Retinal pigment epithelial cell (primary cell): ENCODE data around the gene GHR.

Experiments used
- DNase-seq: peaks from one replicate; pipeline ENCODE4 v3.0.0-alpha.2; 2010; ENCODE audit warnings: low read depth
- H3K4me3 ChIP-seq: 2 replicates; pipeline ENCODE4 v1.5.1; 2011; ENCODE audit warnings: mild to moderate bottlenecking, low read length, control low read depth, moderate library complexity
- TF ChIP-seq, protein P1 (sequence below): conservative IDR thresholded peaks from 2 replicates; pipeline ENCODE4 v1.5.1; 2011; ENCODE audit warnings: low read depth, low read length, control low read depth, inconsistent platforms

Gene GHR

DNA sequence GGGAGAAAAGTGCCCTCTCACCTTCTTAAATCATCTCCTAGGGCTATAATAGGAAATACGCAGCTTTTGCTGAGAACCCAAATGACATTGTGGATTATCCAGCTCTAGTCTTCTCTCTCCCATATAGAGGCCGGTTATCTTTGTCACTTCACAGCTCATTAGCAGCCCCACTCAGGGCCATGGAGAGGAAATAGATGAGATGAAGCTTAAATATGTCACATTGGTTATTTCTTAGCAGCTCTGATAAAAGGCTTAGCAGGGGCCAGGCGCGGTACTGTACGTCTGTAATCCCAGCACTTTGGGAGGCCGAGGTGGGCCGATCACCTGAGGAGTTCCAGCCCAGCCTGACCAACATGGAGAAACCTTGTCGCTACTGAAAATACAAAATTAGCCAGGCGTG, 90.0 kb downstream of the GHR start:
- DNase-seq = no peak
- no peak overlapping the region for H3K4me3 ChIP-seq
- TF ChIP-seq, protein P1, sequence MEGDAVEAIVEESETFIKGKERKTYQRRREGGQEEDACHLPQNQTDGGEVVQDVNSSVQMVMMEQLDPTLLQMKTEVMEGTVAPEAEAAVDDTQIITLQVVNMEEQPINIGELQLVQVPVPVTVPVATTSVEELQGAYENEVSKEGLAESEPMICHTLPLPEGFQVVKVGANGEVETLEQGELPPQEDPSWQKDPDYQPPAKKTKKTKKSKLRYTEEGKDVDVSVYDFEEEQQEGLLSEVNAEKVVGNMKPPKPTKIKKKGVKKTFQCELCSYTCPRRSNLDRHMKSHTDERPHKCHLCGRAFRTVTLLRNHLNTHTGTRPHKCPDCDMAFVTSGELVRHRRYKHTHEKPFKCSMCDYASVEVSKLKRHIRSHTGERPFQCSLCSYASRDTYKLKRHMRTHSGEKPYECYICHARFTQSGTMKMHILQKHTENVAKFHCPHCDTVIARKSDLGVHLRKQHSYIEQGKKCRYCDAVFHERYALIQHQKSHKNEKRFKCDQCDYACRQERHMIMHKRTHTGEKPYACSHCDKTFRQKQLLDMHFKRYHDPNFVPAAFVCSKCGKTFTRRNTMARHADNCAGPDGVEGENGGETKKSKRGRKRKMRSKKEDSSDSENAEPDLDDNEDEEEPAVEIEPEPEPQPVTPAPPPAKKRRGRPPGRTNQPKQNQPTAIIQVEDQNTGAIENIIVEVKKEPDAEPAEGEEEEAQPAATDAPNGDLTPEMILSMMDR = no peak

DNA sequence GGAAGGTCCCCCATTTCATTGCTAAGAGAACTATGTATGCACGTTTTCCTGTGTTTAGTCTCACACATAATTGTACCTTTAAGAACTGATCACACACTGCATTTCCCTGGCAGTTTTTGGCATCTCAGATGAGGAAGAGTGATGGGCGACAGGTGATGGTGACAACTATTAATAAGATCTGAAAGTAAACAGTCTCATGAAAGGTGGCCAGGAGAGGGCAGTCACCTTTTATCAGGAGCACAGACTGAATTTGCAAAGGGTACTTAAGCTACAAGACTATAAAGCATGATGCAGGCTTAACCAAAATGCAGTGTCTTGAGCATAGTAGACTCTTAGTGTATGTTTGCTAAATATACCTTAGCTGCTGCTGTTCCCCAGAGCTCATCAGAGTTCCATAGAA, 91.5 kb downstream of the GHR start:
- no peak for DNase-seq
- TF ChIP-seq, protein P1 = peak; percentile 24

DNA sequence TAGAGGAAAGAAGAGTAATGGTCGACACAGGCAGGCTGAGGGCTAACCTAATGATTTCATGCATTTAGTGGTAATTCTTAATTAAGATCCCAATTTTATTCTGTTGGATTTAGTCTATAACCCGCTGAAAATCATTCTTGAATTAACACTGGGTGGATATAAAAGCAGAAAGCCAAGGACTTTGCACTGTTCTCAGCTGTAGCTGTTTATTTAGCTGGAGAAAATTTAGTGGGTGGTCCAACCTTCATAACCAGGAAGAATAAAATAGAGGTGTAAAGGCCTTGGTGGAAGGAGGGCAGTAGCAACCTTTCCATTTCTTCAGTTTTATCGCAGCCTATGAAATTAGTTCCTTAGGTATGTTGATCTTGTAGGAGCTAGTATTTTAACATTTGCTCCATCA, 92.3 kb downstream of the GHR start:
- TF ChIP-seq, protein P1 = no peak
- H3K4me3 ChIP-seq = no peak overlapping the region
- DNase-seq = no peak

More for the DNA sequence above, 91.5 kb downstream of the GHR start:
- H3K4me3 ChIP-seq = no peak overlapping the region

DNA sequence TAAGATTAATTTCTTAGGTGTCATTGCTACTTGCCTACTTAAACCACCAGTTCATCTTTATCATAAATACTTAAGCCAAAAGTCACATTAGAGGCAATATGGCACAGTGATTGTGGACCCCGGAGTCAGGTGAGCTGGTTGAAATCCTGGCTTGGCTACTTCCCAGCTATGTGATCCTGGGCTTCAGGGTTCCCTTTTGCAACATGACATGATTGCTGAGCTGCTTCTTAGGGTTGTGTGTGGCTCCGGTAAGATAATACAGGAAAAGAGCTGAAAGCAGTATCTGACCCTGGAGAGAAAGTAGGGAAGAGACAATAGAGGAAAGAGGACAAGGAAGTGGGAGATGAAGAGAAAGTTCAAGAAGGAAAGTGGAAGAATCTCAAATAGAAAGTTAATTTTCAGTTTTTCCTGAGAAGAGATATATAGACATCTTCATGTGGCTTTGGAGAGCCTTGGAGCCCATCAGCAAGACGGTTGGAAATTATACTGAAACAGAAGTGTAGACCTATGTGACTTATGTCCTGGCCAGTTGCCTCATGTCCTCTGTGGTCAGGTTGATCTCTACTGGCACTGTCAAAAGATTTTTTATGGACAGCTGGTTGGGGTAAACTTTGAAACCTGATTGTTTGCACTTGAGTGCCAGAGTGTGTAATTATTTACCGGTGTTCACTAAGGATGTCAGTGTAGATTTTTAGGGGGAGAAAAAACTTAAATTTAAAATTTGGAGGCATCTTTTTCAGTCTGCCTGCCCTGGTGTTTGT, 93.2 kb downstream of the GHR start:
- H3K4me3 ChIP-seq = no peak overlapping the region
- DNase-seq = no peak
- TF ChIP-seq, protein P1 = no peak

DNA sequence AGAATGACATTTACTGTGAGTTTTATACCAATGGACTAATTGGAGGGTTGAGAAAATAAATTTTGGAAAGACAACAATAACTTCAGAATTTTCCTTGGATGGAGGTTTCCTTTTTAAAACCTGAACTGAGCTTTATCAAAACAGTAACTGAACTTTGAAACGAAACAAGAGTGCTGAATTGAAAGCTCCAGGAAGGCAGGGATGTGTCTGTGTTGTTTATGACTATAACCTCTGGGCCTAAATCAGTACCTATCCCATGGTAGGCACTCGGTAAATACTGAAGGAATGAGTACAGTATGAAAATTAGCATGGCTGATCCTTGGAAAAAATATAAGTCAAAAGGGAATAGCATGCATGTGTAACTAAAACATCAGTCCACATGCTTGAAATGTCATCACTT, 93.9 kb downstream of the GHR start:
- H3K4me3 ChIP-seq = no peak overlapping the region
- TF ChIP-seq, protein P1 = no peak
- DNase-seq = no peak

DNA sequence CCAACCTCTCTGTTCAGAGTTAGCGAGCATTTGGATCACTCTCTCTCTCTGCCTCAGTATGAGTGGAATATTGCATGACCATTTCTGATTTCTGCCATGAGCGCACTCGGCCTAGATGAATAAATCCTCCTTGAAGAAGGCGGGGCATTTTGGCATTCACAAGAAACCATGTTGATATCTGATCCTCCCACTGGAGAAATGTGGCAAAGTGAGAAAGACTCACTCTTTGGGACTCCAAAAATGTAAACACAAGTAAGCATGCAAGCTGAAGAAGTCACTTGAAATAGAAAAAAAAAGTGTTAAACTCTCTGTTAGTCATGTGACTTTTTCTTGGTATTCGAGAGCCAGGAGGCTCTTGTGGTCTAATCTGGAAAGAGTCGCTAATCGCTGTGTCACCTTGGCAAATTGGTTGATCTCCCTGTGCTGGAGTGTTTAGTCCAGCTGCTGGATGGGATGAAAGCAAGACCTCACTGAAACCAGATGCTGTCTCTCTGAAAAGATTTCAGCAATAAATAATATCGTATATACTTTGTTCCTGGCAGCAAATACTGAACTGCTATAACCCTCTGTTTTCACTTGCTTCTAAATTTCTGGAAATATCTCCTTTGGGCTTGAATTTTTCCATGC, 95.5 kb downstream of the GHR start:
- TF ChIP-seq, protein P1 = no peak
- no peak overlapping the region for H3K4me3 ChIP-seq
- DNase-seq = no peak

DNA sequence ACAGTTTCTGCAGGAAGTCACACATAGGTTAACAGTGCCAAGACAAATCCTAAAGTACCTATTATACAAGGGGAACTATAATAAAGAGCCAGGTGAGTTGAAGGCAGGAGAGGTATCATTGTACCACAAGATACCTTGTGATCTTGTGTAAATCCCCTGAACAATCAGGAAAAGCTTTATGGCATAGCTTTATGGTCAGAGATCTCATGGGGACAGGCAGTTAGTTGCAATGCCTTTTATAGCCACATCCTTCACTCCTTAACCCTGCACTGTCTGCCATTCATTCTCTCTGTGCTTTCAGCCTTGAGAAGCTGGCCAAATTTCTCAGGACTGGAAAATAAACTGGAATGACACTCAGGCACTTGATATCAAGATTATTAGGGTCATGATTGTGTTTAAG, 97.0 kb downstream of the GHR start:
- TF ChIP-seq, protein P1 = no peak
- H3K4me3 ChIP-seq = no peak overlapping the region
- no peak for DNase-seq
